DMS114 treated with DMSO at 0.1 percent for 48 hours (cell line): ENCODE data around the gene APBB3.
A peak's percentile ranks its signal among the peaks of the same experiment; 100 is the strongest.

Source experiments
- DNase-seq: peaks from one replicate; lab custom pipeline; 2025; ENCODE audit not compliant: unreplicated experiment; lab: John Stamatoyannopoulos, UW

APBB3 gene

DNA sequence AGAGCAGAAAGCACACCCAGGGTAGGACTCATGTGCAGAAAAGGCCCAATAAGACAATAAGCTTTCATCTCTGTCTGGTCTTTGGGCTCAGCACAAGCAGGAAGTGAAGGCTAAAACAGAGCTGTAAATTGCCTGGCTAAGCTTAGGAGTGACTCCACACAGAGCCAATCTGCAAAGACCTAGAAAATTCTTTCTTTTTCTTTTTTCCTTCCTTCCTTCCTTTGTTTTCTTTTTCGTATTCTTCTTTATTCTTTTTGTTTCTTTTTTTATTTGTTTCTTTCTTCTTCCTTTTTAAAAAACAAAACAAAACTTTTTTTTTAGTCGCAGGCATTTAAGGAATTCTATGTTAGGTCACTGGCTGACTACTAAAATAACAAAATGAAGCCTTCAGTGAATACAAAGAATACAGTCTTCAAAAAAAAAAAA lies 12.4 kb upstream of the APBB3 start:
- no peak for DNase-seq

DNA sequence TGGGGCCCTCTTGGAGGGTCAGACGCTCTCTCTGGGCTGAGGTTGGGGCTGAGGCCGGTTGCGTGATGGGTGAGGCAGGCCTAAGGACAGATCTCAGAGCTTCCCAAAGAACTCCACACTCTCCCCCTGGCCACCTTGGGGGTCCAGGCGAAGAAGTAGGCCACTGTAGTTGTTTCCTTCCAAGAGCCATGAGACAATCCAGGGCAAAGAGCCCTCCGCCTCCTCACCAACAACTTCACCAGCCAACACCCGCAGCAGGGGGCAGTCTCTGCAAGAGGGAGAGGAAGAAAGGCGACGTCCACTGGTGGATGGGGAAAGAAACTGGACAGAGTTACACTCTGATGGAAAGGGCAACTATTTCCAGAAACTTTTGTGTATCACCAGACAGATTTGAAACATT lies 10.9 kb upstream of the APBB3 start:
- no peak for DNase-seq

DNA sequence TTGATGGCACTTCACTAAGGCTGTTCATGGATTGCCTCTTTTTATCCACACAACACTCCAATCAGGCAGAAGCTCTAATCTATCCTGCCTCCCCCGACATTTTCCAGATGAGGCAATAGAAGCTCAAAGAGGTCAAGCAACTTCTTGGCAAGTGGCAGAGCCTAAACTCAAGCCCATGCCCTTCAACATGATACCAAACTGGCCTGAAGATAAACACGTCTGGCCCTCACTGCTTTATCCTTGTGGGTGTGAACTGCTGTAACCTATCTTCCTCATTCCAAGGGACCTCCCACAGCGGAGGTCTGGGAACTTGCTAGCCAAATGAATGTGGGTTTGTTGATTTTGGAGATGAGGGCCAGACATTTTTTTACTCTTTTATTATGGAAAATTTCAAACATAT lies 9.8 kb upstream of the APBB3 start:
- DNase-seq: no peak

DNA sequence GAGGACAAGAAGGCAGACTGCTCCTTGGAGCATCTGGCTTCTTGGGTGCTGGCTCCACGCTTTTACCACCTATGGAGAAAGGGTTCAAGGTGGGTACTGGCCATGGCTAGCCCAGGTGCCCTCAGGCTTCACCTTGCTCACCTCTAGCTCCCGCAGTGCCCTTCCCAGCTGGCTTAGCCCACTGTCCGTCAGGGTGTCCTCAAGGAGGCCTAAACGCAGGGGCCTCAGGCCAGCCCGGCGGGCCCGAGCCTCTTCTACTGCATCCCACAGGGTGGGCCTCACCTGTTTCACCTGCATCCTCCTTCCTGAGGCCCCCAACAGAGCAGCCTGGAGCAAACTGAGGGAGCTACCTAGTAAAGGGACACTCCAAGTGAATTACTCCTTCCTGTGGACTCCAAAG lies 9.3 kb upstream of the APBB3 start:
- DNase-seq: no peak

DNA sequence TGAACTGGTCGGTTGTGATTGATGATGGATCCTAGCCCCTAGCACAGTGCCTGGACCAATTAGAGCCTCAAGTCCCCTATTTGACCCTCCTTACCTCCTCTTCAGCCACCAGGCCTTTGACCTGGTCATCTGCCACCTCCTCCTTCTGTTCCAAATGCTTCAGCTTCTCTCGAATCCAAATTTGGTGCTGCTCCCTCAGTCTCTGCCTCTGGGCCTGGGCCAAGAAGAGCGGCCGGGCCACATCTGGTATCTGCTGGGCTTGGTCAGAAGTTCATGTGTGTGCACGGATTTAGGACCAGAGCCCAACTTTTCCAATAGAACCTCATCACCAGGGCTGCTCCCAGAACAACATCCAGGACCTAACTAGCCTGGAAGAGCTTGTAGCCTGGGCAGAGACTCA lies 6.7 kb upstream of the APBB3 start:
- no peak for DNase-seq

DNA sequence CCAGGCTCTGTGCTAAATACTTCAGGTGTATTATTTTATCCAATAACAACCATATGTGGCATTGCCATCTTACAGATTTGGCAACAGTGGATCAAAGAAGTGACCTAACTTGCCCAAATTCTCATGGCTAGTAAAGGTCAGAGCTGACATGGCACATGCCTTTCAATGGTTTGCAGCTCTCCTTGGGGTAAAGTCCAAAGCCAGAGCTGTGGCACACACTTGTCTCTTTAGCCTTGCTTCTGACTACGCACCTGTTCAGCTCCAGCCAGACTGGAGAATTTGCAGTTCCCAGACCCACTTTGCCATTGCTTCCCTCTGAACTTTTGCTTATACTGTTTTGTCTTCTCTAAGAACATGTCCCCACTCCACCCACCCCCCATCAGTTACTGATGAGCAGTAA lies 6.1 kb upstream of the APBB3 start:
- DNase-seq: no peak

DNA sequence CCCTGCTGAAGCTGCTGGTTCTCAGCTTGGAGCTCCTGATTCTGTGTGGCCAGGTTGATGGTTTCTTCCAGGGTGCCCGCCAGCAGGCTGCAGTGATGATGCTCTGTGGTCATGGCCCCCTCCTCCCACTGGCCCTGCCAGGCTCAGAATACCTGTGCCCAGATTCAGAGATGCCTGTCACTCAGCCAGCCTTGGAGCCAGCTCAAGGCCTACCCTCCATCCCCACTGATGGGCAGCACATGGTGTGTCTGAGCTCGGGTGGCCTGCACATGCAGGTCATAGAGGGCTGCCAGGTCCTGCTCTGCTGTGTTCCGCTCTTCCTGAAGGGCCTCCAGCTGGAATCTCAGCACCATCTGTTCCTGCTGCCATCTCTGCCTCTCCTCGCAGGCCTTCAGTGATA lies 5.7 kb upstream of the APBB3 start:
- no peak for DNase-seq

DNA sequence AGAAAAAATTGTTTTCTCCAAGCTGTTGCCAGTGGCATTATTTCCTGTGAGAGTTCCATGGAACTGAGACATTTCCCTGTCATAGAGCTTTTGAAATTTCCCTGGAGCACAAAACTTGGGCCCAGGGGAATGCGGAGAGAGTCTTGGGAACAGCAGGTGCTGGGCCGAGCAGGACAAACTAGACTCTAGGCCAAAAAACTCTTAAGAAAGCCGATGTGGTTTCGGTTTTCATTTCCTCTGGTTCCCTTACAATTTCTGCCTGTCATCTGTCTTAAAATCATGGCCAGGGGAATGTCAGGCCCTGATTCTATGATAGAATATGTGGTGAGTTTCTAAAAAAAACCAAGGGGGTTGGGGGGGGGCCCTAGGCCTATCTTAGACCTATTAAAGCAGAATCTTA lies 4.8 kb upstream of the APBB3 start:
- no peak for DNase-seq

DNA sequence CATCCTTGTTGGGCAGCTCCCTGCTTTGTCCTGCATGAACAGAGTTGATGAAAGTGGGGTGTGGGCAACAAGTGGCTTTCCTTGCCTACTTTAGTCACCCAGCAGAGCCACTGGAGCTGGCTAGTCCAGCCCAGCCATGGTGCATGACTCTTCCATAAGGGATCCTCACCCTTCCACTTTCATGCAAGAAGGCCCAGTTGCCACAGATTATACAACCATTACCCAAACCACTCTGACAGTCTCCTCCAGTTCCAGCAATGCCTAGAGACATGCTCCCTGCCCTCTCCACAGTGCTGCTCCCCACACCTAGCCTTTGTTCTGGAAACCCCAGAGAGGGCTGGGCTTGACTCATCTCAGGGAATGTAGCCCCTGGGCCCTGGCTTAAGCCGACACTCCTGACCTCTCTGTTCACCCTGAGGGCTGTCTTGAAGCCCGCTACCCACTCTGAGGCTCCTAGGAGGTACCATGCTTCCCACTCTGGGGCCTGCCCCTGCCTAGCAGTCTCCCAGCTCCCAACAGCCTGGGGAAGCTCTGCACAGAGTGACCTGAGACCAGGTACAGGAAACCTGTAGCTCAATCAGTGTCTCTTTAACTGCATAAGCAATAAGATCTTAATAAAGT lies 4.2 kb upstream of the APBB3 start:
- no peak for DNase-seq

DNA sequence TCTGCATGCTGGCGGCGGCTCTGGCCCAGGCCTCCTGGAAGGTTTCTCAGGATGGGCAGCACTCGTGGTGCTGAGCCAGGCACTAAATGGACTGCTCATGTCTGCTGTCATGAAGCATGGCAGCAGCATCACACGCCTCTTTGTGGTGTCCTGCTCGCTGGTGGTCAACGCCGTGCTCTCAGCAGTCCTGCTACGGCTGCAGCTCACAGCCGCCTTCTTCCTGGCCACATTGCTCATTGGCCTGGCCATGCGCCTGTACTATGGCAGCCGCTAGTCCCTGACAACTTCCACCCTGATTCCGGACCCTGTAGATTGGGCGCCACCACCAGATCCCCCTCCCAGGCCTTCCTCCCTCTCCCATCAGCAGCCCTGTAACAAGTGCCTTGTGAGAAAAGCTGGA lies 3.5 kb upstream of the APBB3 start:
- DNase-seq: no peak

DNA sequence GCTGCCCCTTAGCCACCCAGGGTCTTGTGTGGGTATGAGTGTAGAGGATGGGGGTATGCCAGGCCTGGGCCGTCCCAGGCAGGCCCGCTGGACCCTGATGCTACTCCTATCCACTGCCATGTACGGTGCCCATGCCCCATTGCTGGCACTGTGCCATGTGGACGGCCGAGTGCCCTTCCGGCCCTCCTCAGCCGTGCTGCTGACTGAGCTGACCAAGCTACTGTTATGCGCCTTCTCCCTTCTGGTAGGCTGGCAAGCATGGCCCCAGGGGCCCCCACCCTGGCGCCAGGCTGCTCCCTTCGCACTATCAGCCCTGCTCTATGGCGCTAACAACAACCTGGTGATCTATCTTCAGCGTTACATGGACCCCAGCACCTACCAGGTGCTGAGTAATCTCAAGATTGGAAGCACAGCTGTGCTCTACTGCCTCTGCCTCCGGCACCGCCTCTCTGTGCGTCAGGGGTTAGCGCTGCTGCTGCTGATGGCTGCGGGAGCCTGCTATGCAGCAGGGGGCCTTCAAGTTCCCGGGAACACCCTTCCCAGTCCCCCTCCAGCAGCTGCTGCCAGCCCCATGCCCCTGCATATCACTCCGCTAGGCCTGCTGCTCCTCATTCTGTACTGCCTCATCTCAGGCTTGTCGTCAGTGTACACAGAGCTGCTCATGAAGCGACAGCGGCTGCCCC lies 2.9 kb upstream of the APBB3 start:
- no peak for DNase-seq

DNA sequence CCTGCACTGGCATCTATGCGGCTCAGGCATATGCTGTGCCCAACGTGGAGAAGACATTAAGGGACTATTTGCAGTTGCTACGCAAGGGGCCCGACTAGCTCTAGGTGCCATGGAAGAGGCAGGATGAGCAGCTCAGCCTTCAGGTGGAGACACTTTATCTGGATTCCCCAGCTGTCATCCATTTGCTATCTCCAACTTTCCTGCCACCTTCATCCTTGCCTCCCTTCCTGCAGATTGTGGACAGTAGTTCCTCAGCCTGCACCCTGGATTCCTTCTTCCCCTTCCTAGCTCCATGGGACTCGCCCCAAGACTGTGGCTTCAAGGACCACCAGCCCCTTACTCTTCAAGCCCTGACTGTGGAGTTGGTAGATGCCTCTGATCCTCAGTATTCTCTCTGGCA lies 2.3 kb upstream of the APBB3 start:
- no peak for DNase-seq

DNA sequence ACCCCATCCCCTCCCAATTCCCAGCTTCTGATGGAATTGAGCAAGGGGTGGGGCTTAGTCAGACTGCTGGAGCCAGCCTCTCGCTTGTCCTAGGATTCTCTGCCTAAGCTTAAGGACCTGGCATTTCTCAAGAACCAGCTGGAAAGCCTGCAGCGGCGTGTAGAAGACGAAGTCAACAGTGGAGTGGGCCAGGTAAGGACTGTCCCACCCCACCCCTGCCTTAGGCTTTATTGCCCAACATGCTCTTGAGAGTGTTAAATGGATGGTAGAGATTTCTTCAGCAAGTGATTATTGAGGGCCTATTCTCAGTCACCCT lies 1.3 kb upstream of the APBB3 start:
- DNase-seq: no peak

DNA sequence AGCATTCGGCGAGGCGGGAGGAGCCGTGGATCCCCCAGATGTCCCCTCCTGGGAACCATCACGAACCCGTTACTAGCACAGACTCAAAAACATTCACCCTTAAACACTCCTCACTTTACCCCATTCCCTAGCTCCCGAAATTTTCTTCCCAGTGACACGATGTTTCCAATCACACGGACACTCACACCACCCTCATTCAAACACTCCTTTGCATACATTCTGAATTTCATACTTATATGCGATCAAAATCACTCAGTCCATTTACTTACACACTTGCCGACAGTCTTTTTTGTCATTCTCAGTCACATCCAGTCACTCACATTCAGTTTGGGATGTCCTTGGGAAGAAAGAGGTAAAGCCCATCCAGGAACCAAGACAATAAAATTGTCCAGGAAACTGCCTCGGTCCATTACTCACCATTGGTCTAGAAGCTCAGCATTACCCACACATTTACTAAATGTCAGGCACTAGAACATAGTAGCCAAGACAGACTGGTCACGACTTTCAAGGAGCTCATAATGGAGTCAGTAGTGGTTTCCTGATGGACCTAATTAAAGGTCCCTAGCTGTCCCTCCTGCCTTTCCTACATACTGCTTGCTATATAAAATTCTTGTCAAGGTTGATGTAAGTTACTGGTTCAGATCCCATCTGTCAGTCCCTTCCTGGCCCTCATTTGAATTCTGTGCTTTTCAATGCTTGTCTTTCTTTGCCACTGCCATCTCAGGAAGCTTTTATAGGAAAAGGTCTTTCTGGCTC lies 804 bp upstream of the APBB3 start:
- DNase-seq: no peak

DNA sequence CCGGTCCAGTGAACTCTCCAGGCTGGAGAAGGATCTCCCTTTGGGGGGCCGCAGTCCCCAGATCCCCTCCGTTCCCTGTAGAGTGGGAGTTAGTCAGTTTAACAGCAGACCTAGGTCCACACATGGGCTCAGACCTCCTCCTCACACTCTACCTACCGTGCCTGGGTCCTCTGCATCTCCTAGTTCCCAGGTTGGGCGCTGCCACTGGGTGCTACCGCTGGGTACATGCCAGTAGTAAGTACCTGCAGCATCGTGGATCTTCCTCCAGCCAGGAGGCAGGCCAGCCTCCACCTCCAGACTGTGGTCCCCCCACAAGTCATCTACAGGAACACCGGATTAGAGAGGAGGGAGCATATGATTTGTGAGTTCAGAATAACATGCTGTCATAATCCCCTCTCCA lies 802 bp downstream of the APBB3 start:
- no peak for DNase-seq

DNA sequence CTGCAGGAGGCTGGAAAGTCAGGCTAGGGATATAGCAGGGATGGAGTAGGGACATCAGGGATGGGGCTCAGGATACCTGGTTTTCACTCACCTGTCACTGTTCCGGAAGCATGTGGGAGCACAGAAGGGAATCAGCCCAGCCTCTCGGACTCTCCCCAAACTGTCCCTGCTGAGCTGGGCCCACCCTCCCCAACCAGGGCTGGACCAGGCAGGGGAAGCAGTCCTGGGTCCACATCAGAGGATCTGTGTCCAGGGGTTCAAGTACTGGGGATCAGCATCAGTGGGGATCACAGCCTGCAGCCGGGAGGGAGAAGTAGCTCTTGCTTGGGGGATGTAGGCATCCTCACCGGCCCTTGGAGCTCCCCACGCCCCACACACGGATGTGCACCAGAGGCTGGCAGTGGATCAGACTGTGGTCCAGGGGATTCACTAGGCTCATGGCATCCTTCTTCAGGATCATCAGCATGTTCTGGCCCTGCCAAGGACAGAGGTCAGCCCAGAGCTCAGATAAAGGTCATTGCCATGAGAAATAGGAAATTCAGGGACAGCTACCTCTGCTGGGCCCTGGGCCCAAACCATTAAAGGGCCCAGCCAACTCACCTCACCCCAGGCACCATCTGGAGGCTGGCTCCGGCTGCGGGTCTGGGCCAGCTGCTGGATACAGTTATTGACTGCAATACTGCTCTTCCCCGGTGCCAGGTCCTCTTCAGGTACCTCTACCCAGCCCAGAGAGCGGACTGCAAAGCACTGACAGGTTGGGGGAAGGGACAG lies 2.5 kb downstream of the APBB3 start:
- no peak for DNase-seq

DNA sequence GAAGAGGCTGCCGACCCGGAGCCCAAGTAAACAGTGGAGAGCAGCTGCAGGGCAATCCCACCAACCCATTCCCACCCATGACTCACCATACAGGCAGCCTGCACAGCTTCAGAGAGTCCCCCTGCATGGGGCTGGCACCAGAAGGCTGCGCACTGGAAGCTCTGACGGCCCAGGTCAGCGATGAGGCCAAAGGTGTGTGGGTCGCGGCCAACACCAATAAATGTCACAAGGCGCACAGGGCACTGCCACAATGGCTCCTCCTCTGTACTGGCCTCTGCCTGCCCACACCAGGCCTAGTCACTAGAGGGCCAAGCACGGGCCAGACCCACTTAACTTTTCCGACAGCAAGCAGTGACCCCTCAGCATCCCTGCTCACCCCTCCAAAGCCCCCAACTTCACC lies 4.2 kb downstream of the APBB3 start:
- no peak for DNase-seq

DNA sequence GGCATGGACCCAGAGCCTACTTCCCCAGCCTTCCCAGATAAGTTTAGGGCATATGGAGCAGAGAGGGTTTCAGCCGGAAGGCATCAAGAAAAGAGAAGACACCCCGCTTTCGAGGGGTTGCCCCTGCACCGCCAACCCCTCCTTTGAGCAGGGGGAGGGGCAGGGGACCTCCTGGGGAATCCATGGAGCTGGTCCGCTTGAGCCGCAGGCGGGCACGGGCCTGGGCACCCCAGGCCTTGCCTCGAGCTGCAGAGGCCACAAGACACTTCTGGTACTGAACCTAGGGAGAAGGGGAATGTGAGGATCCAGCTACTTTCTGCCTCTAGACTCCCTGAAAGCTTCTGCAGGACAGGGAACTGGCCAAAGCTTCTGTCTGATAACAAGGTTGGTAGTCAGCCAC lies 5.9 kb downstream of the APBB3 start:
- no peak for DNase-seq

DNA sequence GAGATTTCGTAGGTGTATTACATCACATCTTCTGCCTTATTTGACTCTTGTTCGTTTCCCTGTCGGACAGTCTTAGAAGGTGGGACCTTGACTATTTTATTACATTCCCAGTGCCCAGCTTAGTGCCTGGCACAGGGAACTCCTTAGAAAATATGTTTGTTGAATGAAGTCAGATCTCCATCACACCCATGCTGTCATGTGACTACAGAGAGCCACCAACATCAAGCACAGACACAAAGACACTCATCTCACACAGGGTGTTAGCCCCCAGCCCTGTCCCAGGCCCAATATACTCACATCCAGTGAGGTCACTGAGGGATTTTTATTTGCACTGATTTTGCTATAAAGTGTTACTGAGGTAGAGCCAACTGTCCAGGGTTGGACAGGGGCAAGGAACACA lies 6.4 kb downstream of the APBB3 start:
- no peak for DNase-seq

DNA sequence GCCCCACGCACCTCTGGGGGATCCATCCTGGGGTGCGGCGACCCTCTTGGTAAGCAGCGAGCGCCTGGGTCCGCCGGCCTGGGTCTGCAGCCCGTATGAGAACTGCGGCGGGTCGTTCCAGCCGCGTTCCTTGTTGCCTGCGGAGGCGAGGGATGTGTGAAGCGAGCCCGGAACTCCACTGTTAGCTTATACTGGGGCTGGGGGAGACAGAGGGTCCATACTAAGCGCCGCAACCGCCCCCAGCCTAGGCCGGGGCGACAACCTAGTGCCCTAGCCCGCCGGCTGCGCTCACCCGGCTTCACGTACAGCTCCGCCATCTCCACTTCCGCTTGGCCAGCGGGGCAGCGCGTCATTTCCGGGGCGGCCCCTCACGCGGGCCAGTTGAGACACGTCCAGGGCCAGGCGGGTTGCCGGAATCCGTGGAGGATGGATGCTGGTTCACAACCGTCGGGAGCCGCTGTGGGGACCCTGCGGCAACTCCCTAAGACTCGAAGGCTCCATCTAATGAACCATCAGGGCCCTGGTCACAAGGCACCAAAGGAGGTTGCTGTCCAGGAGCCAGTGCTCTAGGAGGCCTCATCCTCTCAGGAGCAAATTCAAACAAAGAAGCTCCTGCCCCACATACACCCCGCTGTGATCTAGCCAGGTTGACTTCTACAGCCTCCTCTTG lies 7.1 kb downstream of the APBB3 start, which contains the start of gene SRA1:
Gene SRA1 (minus strand): TSS at position 338 of the 670 bp plus-strand sequence. CDS start 21 bp downstream, at position 317.
- DNase-seq: peak; percentile 80

DNA sequence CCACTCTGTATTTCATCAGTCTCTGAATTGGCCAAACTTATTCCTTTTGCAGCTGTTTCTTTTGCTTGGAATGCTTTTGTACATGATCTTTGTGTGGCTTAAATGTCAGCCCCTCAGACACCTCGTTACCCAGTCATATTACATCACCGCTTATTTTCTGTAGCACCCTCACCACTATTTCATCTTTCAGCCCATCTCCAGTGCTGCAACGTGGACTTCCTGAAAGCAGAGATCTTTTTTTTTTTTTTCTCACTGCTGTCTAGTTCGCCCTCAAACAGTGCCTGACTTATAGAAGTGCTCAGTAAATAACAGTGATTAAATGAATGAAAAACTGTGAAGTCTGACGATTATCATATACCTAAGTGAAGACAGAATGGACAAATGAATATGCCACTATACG lies 8.0 kb downstream of the APBB3 start:
- no peak for DNase-seq
